ENCODE measurements around the gene AHDC1. TPM values are rescaled to one million over a fixed set of nuclear protein-coding genes. Genes with fewer than 3 reads are reported as not detected.

AHDC1 gene
- total RNA-seq, 3 donors from 2014 or later: 13.7 to 58.6 (median 18.7) TPM

GRCh38 chr1:27489501-27489972, 114.4 kb downstream of the AHDC1 start:
- H3K4me1 ChIP-seq (ENCODE audit: low read depth): peaks cover 33% of the 10 kb centered on the region
- intact Hi-C loops (cut with DNase I, micrococcal nuclease): no loop called here
- no peak for TF ChIP-seq CTCF (IDR thresholded peaks at IDR 0.05)
- H3K36me3 ChIP-seq (ENCODE audit: low read depth): no peaks in the 10 kb centered on the region
- ATAC-seq (peak; percentile 20), DNase-seq (no peak)
- peak overlapping the region; percentile 98 for H3K4me3 ChIP-seq
- no peaks in the 10 kb centered on the region for H3K9me3 ChIP-seq

GRCh38 chr1:27487966-27488884, 115.7 kb downstream of the AHDC1 start:
- DNase-seq (peak in 1 of 3 donors; percentile 37), ATAC-seq (peak; percentile 1)
- Histone ChIP-seq H3K9me3 (no peaks in the 10 kb centered on the region), H3K36me3 (ENCODE audit: low read depth) (no peaks in the 10 kb centered on the region), H3K4me1 (ENCODE audit: low read depth) (peaks cover 36% of the 10 kb centered on the region), H3K4me3 (no peak overlapping the region)
- no peak for TF ChIP-seq CTCF (IDR thresholded peaks at IDR 0.05)
- intact Hi-C loops (cut with DNase I, micrococcal nuclease): no loop called here

- DNase-seq: no peak
- Histone ChIP-seq H3K4me3 (no peak overlapping the region), H3K9me3 (no peaks in the 10 kb centered on the region), H3K36me3 (ENCODE audit: low read depth) (no peaks in the 10 kb centered on the region), H3K4me1 (ENCODE audit: low read depth) (peaks cover 22% of the 10 kb centered on the region)
- no peak for TF ChIP-seq CTCF (IDR thresholded peaks at IDR 0.05)
- intact Hi-C loops (cut with DNase I, micrococcal nuclease): no loop called here
- ATAC-seq: no peak
Measured at GRCh38 chr1:27485363-27485762, 118.6 kb downstream of the AHDC1 start.

Other genes starting within 250 kb of the AHDC1 start
- 10 to 100 TPM; 18.5 to 38.5 (median 28.5) TPM for gene MAP3K6, start 237.2 kb downstream of the AHDC1 start, total RNA-seq
- under 1 TPM in 2 of 3 donors, not detected in 1; 0.60 to 0.79 TPM for gene FCN3, start 229.3 kb downstream of the AHDC1 start, total RNA-seq
- gene CD164L2, start 220.8 kb downstream of the AHDC1 start, total RNA-seq: 1 to 10 TPM in 1 of 3 donors, under 1 TPM in 2; 0.29 to 1.3 (median 0.51) TPM
- gene GPR3, start 211.5 kb downstream of the AHDC1 start, total RNA-seq: under 1 TPM in 1 of 3 donors, not detected in 2; 0.14 TPM
- gene WASF2, start 114.0 kb downstream of the AHDC1 start, total RNA-seq: 100 to 1,000 TPM; 131 to 159 (median 134) TPM
- gene FGR, start 31.0 kb upstream of the AHDC1 start, total RNA-seq: 1 to 10 TPM; 2.3 to 5.7 (median 5.3) TPM
- 10 to 100 TPM in 2 of 3 donors, 1 to 10 TPM in 1; 8.3 to 51.4 (median 45.4) TPM for gene IFI6, start 68.0 kb upstream of the AHDC1 start, total RNA-seq
- 10 to 100 TPM; 10.6 to 17.5 (median 14.0) TPM for gene FAM76A, start 121.8 kb upstream of the AHDC1 start, total RNA-seq
- gene STX12, start 169.1 kb upstream of the AHDC1 start, total RNA-seq: 10 to 100 TPM; 58.1 to 64.9 (median 61.8) TPM
- gene PPP1R8, start 226.6 kb upstream of the AHDC1 start, total RNA-seq: 10 to 100 TPM; 29.1 to 33.7 (median 31.0) TPM